Loucy (cell line): Measurements from ENCODE around the gene SPTBN2.

Experiments used
- CTCF ChIP-seq: fragments of 200-600 bp; sonication (generic); conservative IDR thresholded peaks from 2 replicates; pipeline ENCODE4 v1.5.1; 2014; ENCODE audit warnings: mild to moderate bottlenecking, antibody characterized with exemption, low read length
- EZH2phosphoT487 ChIP-seq: fragments of 200-600 bp; IDR thresholded peaks from 2 replicates; pipeline ENCODE4 v1.6.1; 2018; ENCODE audit warnings: antibody characterized with exemption, mild to moderate bottlenecking, moderate library complexity, borderline replicate concordance

DNA sequence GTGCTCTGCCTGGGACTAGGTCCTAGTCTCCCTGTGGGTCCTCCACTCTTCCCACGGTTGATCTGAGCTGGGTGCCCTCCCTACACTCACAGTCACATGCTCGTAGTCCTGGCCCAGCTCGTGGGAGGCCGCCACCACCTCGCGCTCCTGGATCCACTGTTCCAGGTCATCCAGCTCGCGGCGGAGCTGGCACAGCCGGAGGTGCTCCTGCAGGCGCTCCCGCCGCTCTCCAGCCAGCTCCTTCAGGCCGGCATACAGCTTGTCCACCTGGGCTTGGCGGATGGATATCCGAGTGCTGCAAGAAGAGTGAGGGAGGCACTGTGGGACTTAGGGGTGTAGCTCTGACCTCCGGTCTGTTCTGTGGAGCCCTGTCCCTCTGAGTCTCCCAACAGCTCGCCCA, 36.6 kb downstream of the SPTBN2 start:
- TF ChIP-seq CTCF (no peak), EZH2phosphoT487 (no peak)
